HG03139 (cell line): ENCODE data around the gene IRGQ.
"Not testable (repeated sequence)": the region's sequence is repeated elsewhere in the genome, so short reads cannot be mapped to it uniquely, and the experiment has no call there.

Experiments
- ATAC-seq: cut with Tn5 transposase; IDR thresholded peaks from one replicate; pipeline ENCODE4 v1.9.1; 2021; ENCODE audit not compliant: unreplicated experiment

IRGQ gene

DNA sequence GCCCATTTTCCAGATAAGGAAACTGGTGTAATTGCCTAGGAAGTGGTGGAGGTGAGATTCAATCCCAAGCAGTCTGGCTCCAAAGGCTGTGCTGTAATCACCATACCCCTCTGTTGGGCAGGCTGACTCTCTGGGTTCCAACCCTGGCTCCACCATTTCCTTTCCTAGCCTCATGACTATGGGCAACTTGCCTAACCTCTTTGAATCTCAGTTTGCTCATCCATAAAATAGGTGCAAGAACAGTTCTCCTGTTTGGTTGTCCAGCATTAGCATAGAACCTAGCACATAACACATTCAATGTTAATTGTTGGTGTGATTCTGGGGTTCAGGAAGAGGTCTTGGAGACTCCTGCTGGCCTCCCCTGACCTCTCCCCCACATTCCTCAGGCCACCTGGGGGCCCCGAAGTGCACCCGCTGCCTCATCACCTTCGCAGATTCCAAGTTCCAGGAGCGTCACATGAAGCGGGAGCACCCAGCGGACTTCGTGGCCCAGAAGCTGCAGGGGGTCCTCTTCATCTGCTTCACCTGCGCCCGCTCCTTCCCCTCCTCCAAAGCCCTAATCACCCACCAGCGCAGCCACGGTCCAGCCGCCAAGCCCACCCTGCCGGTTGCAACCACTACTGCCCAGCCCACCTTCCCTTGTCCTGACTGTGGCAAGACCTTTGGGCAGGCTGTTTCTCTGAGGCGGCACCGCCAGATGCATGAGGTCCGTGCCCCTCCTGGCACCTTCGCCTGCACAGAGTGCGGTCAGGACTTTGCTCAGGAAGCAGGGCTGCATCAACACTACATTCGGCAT is 2.7 kb upstream of the IRGQ start:
- no peak for ATAC-seq

DNA sequence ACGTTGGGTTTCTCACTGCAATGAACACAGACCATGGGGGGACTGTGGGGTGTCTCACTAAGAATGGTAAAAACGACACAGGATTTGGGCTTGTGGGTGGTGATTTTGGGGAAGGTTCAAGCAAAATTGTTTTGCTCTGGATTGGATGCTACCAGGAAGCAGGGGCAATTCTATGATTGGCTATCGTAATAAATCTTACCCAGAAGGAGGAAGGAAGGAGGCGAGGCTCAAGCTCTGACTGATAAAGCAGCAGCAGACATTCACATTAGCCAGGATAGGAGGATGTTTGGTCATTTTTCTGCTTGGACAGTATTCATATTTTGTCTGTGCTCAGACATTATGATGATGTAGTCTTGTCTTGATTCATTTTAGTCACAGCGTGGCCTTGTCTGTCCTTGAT is 1.9 kb upstream of the IRGQ start:
- ATAC-seq, result no peak

DNA sequence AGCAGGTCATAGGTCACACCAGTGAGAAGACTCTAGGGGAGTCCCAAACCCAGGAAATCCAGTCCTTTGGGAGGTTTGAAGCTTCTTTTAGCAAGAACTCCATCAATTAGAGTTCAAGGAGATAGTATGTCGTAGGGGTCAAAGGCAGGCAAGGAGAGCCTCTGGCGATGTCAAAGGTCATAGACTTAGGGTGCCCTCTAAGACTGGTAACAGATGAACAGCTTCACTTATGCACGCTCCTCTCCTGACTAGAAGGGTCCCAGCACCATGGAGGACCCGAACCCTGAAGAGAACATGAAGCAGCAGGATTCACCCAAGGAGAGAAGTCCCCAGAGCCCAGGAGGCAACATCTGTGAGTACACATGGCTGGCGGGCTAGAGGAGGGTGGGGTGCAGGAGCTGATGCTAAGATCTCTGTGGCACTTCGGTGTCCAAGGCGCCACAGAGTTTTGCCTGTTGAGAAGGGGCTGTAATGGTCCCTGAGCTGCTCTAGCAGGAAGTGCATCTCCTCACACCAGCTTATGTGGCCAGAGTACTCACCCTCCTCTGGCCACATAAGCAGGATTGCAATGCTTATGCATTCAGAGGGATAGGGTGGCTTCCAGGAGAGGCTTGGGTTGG is 1.0 kb upstream of the IRGQ start:
- no peak for ATAC-seq

DNA sequence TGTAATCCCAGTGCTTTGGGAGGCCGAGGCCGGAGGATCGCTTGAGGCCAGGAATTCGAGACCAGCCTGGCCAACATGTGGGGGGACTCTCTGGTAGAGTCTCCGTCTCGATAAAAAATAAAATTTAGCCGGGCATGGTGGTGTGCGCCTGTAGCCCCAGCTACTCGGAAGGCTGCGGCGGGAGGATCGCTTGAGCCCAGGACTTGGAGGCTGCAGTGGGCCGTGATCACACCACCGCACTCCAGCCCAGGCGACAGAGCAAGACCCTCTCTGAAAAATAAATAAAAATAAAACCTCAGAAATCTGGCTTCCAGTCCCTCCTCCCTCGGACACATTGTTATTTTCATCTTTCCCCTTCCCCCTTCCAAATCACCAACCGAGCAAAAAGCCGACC is 332 bp downstream of the IRGQ start:
- ATAC-seq, result no peak

DNA sequence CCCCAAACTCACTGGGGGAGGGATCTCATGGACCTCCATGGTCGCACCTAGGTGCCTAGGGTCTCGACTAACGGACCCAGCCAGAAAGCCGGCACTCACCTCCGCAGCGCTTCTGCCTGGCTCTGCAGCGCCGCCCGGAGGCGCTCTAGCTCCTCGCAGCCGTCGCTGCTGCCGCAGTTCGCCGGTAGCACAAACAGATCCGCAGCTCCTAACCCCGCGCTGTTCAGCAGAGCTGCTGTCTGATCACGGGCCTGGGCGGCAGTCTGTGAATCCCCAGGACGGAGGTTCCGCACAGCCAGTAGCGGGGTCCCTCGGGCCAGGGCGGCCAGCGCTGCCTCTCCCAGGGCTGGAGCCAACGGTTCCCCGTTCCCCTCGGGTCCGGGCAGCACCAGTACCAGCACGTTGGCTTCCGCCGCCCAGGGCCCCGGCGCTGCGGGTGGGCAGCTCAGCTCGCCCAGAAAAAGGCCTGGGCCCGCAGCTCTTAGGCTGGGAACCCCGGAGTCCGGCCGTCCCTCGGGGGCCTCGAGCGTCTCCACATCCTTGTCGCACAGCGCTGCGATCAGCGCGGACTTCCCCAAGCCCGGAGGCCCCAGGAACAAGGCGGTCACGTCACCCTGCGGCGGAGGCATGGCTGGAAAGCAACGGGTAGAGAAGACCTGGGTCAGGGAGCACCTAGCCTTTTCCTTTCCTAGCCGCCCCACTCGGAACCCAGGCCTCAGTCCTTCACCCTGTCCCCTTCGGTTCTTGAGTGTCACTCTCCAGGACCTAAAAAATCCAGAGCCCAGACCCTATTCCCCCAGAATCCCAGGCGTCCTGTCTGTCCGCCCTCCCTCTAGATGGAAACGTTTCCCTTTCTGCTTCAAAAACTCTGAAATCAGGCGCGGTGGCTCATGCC is 977 bp downstream of the IRGQ start:
- no peak for ATAC-seq

DNA sequence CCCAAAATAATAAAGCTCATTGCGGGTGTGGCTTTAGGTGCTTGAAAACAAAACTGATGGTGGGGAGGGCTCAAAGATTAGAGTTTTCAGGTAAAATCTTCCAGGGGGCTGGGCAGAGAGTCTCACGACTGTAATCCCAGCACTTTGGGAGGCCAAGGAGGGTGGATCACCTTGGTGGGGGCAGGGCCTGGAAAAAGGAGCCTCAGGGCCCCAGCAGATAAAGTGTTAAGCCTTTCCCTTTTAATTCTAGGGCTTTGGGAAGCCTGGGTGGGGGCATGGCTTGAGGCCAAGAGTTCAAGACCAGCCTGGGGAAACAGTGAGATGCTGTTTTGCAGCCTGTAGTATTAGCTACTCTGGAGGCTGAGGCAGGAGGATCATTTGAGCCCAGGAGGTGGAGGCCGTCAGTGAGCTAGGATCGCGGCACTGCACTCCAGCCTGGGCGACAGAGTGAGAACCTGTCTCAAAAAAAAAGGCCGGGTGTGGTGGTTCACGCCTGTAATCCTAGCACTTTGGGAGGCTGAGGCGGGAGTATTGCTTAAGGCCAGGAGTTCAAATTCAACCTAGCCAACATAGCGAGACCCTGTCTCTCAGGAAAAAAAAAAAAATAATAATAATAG is 1.7 kb downstream of the IRGQ start:
- no peak for ATAC-seq

DNA sequence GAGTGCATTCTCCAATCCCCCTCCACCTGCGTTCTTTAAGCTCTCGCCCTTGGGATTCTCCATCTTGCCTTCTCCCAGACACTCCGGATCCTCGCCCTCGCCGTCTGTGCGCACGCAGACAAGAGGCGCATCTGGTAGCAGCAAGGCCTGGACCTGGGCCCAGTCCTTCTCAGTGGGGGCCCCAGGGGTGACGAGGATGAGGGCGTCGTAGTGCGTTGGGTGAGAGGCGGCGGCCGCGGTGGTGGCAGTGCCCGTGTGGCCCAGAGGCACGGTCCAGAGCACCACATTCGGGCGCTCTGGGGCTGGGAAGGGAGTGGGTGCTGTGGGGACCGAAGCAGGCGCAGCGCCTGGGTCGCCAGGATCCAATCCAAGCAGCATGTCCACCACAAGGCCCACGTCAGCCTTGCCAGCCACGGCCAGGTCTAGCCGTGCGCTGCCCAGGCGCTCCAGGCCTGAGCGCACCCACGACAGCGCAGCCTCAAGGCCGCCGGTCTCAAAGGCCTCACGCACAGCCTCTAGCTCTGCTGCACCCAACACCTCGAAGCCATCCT is 3.1 kb downstream of the IRGQ start:
- ATAC-seq, result no peak

DNA sequence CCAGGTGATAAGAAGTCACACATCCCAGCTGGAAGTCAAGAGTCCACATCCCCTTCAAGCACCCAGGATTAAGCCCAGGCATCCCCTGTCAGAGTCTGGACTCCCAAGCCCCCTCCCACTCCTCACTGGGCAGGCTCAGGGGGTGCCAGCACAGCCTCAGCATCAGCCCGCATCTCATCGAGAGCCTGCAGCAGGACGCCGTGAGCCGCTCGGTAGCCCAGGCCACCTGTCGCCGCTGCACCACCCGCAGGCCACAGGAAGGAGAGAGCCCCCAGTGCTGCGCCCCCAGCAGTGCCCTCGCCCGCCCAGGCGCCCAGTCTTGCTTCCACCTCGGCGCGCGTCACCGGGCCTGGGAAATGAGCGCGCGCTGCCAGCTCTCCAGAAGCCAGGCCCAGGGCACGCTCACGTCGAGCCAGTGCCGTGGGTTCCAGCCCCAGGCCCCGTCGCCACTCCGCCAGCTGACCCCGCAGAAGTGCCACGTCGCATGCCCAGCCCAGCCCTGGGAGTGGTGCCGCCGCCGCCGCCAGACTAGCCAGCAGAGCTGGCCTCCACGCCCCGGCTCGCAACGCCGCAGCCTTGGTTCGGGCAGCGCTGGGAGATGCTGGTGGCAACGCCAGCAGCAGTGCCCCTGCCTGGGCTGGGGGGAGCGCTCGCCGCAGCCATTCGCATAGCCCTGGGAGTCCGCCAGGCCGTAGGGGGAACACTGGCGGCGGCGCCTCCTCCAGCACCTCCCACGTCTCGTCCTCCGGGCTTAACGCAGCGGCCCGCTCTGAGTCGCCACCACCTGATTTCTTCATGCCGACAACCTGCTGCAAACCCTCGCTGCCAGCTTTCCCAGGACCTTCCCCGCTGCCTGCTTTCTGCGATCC is 3.8 kb downstream of the IRGQ start:
- no peak for ATAC-seq

DNA sequence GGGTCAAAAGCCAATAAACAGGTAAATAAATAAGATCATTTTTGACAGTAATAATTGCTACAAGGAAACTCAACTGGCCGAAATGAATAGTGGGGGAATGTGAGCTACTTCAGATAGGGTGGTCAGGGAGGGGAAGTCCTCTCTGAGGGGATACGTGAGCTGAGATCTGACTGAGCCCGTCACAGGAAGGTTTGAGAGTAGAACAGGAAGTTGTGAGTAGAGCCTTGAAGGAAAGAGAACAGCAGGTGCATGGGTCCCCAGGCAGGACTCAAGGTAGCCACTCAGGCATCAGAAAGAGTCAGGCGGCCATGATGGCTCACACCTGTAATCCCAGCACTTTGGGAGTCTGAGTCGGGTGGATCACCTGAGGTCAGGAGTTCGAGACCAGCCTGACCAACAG is 6.3 kb downstream of the IRGQ start:
- no peak for ATAC-seq

DNA sequence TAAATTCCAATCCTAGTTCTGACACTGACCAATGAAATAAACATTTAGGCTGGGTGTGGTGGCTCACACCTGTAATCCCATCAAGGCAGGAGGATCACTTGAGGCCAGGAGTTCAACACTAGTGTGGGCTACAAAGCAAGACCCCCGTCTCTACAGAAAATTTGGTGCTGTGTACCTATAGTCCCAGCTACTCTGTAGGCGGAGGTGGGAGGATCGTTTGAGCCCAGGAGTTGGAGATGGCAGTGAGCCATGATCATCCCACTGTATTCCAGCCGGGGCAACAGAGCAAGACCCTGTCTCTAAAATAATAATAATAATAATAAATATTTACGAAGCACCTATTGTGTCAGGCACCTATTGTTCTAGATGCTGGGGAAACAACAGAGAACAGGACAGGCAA is 6.7 kb downstream of the IRGQ start:
- ATAC-seq, result no peak

DNA sequence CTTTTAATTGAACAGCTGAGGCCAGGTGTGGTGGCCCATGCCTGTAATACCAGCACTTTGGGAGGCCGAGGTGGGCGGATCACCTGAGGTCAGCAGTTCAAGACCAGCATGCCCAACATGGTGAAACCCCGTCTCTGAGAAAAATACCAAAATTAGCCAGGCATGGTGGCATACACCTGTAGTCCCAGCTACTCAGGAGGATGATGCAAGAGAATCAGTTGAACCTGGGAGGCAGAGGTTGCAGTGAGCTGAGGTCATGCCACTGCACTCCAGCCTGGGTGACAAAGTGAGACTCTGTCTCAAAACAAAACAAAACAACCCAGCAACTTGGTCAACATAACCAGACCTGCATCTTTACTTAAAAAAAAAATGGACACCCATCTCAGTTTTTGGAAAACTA is 8.9 kb downstream of the IRGQ start:
- ATAC-seq, result not testable (repeated sequence)

DNA sequence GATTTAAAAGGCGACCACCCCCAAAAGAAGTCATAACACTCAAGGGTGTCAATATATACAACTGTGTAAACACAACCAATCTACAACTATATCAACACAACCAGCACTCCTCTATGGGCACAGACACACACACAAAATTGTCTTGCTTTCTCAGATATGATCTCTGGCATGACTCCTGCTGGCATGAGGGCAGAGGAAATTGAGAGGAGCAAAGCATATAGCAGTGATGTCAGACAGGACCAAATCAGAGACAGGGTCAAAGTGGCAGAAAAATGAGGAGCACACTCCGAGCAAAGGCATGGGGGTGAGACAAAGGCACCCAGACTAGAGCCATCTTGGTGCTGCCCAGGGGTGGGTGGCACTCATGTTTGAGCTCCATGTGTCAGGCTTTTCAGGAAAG is 9.6 kb downstream of the IRGQ start:
- no peak for ATAC-seq

DNA sequence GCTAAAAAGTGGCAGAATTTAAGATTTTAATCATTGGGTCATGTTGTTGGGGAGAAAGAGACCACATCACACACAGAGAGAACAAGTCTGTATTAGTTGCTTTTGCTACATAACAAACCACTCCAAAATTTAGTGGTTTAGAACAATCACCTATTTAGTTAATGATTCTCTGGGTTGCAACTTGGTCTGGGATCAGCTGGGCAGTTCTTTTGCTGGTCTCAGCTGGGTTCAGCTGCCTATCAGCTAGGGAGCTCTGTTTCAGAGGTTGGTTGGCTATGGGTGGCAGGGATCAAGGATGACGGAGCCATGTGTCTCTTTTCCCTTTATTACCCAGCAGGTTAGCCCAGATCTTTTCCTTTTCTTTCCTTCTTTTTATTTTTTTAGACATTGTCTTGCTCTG is 11.4 kb downstream of the IRGQ start:
- no peak for ATAC-seq

DNA sequence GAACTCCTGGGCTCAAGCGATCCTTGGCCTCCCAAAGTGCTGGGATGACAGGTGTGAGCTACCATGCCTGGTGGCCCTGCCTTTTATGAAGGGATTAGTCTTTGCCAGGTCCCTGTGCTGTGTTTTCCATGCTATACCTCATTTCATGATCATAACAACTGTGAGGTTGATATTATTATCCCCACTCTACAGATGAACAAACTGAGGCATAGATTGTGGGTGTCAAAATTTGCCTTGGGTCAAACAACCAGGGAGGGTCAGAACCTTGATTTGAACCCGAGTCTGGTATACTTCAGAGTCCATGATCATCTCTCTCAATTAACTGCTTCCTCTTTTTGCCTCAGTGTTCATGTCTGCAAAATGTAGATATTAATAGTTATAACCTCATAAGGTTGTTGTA is 13.4 kb downstream of the IRGQ start:
- no peak for ATAC-seq

DNA sequence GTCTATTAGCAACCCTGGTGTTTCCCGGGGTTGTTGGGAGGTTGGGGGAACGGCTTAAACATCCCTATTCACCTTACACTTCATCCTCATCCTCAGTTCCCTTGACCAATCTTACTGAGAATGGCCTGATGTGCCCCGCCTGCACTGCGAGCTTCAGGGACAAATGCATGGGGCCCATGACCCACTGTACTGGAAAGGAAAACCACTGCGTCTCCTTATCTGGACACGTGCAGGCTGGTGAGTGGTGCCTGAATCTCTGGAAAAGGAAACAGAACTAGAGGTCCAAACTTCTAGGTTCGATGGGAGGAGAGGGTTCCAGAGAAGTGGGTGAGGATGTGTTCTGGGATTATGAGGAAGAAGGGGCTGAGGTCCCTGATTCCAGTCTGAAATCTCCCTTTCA is 14.5 kb downstream of the IRGQ start:
- ATAC-seq, result no peak

DNA sequence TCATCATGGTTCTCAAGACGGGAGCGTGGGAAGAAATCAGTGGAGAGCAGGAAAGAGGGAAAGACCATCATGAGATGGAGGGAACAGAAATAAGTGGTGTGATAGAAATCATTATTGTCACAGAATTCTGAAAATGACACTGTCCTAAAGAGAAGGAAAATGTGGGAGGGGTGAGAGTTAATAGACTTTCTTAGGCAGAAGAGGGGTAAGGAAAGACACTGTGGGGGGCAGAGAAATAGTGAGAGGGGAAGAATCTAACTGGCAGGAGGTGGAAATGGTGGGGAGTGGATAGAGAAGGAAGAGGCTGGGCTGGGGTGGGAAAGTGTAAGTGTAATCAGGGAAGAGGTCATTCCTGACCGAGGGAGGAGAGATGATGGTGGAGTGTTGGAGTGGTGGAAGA is 17.1 kb downstream of the IRGQ start:
- ATAC-seq, result no peak

DNA sequence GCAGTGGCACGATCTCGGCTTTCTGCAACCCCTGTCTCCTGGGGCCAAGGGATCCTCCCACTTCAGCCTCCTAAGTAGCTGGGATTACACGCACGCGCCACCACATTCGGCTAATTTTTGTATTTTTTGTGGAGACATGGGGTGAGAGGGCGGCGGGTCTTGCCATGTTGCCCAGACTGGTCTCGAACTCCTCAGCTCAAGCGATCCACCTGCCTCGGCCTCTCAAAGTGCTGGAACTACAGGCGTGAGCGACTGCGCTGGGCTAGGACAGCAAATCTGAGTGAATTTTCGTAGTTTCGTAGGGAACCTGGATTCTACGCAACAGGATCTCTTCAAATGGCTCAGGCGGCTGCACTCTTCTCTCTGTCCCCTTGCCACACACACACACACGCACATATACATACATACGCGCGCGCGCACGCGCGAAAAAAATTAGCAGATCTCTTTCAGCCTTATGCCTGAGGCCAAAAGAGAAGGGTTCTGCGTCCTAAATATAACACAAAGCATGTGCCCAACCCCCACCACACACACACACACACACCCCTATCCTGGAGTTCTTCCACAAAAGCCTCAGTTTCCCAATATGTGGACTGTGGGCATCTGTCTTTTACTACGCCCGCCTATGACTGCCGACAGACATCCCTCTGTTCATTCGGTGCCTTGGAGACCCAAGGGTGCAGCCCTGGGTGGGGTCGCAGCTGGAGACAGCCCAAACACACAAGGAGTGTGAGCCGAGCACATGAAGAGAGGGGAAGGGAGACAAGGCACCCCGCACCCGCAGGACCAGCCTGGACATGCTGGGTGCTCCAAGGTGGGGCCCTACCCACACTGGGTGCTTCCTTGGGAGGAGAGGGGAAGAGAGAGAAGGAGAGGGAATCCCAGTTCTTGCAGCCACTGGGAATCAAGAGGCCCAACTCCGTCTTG is 19.7 kb downstream of the IRGQ start:
- ATAC-seq, result no peak

DNA sequence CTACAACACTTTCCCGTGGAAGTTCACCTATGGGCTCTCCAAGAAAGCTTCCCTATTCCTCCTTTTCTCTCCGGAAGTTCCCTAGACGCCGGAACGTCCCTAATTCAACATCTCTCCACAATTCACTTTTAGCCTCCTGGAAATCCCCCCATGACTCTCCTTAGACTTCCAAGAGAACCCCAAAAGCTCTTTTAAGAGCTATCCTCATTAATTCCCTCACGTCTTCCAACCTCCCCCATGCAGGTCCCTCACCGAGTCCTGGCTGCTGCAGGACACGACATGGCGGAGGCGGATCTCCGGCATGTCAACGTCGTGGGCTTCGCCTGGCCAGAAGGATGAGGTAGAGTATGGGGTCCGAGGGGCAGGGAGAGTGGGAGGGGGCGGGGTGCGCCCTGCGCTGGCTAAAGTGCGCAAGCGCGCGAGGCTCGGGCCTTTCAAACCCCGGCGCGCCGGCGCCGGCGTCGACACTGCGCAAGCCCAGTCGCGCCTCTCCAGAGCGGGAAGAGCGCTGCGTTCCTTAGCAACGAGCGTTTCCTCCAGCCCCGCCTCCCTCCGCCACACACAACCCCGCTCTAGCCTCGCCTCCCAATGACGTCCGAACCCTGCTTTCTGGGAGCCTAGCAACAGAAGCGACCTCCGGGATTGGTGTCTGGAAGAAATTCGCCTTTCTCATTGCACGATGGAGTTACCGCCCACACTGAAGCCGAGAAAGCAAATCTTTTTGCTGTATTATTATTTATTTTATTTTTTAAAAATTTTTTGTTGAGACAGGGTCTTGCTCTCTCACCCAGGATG is 20.6 kb downstream of the IRGQ start, which contains the start of the genes PINLYP and XRCC1:
Gene PINLYP (plus strand): TSS at position 646 of the 795 bp plus-strand sequence. CDS start 1,391 bp downstream, outside the sequence.
Gene XRCC1 (minus strand): TSS at position 372 of the 795 bp plus-strand sequence. CDS start 69 bp downstream, at position 303.
- ATAC-seq, result peak; percentile 94
